ENCODE results near the gene LHFPL6.

- TF ChIP-seq CTCF (IDR thresholded peaks at IDR 0.05): no peak
- no peak for TF ChIP-seq POLR2A (IDR thresholded peaks at IDR 0.05)
These were observed 12.4 kb downstream of the LHFPL6 start for GRCh38 chr13:39590466-39591036.

All from vagina (tissue), 2 donors.